Fibroblast of gingiva (primary cell): ENCODE data around the gene SP140L.
"Not testable (repeated sequence)": the region's sequence is repeated elsewhere in the genome, so short reads cannot be mapped to it uniquely, and the experiment has no call there.

Experiments used
- DNase-seq: peaks from one replicate; pipeline ENCODE4 v3.0.0-alpha.2; 2011; ENCODE audit warnings: low read depth

Gene SP140L

GRCh38 chr2:230362030-230362691 is 35.2 kb downstream of the SP140L start:
- no peak for DNase-seq

GRCh38 chr2:230382108-230382507 is 55.1 kb downstream of the SP140L start:
- no peak for DNase-seq

GRCh38 chr2:230383453-230383852 is 56.5 kb downstream of the SP140L start:
- DNase-seq = no peak

GRCh38 chr2:230384986-230385385 is 58.0 kb downstream of the SP140L start:
- no peak for DNase-seq

- no peak for DNase-seq
Observed at GRCh38 chr2:230394301-230394700, 67.3 kb downstream of the SP140L start.

DNA sequence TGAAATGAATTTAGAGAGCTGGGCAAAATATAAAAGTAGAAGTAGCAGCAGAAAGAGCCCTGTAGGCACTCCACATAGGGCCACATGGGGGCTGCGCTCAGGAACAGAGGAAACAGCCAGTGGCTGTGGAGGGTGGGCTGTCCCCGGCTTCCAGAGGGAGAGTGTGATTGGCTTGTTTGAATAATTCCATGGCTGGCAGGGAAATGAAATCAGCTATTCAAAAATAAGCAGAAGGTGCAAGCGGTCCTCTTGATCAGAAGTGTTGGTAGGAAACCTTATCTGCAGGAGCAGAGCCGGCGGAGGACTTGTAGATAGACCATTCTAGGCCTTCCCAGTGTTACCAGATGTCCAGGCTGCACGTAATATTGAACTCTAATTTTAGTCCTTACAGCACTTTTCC is 71.7 kb downstream of the SP140L start:
- not testable (repeated sequence) for DNase-seq

DNA sequence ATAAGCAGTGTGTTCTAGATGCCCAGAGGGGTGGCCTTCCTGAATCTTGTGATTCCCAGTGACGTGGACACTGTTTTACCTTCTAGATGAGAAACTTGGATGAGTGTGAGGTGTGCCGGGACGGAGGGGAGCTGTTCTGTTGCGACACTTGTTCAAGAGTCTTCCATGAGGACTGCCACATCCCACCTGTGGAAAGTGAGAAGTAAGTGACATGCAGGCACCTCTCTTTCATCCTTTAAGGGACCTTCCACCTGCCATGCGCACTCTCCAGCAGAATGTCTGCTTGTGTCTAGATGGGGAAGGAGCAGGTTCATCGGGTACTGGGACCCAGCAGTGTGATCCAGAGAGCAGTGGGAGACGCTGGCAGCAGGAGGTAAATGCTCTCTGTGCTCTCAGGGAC is 73.0 kb downstream of the SP140L start:
- DNase-seq = no peak

GRCh38 chr2:230400454-230400853 is 73.5 kb downstream of the SP140L start:
- DNase-seq = no peak

DNA sequence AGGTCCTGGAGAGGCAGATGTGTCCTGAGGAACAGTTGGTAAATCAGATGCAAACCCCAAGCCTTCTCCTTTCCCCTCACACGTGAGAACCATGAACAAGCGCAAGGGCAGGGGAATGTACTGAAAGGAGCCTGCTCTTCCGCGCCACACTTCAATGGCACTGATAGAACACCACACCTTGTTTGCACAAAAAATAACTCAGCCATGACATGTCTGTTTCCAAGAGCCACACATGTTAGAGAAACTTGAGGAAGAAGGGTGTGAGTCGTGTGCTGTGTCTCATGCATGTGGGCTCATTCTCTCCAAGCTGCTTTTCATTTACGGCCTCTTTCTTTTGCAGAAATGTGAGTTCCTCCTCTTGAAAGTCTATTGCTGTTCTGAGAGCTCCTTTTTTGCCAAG is 74.0 kb downstream of the SP140L start:
- not testable (repeated sequence) for DNase-seq

GRCh38 chr2:230403746-230404145 is 76.8 kb downstream of the SP140L start:
- no peak for DNase-seq

DNA sequence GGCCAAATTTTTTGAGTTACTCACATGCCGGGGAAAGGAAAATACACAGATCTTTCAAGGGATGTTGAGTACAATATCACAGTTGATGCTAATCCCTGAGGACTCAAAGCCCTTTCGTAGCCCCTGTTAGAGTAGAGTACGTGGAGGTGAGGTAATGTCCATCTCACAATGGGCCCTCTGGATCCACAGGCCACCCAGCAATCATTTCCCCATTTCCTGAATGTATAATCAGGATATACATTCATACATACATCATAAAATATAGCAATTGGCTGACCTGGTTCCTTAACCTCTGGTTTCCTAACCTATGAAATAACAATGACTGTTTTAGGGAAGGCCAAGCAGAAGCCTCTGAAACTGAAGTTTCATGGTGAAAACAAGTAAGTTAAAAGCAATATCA is 78.8 kb downstream of the SP140L start:
- DNase-seq = no peak

DNA sequence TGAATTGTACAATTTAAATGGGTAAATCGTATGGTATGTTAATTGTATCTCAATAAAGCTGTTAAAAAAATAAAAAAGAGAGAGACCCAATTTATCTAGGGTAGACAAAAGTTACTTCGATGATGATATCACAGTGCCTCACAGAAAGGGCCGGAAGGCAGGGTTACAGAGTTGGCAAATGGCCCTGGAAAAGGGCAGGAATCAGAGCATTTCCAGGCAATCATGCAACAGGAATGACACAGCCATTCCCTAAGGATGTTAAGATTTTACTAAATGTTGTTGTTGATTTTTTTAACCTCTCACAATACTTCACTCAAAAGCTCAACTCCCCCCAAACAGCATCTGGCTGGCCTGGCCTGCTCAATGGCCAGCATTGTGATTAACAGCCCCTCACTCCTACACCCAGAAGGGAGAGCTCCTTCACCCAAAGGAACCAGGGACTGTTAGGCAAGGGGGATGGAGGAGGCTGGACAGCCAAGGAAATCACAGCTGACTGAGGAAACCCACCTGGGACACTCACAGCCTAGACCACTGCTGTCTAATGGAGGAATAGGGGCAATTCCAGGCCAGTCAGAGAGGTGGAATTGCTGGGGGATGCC is 81.3 kb downstream of the SP140L start:
- peak; percentile 88 for DNase-seq

- not testable (repeated sequence) for DNase-seq
Observed at GRCh38 chr2:230409316-230409715, 82.3 kb downstream of the SP140L start.

DNA sequence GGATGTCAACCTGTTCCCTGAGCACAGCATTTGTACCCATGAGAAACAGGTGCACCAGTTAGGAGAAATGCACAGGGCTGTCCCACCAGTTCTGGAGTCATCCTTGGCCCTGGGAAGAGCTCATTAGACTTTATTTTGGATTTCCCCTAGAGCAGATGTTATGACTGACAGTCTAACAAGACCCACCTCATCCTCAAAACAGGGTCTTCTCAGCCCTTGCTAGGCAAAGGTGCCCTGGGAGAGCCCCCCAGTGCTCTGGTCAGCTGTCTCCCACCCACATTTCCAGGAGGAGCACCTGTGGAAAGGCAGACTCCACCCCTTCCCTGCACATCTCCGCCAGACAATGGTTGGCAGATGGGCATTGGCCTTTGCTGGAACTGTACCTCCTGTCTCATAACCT is 83.3 kb downstream of the SP140L start:
- DNase-seq = no peak

GRCh38 chr2:230410861-230411569 is 84.0 kb downstream of the SP140L start:
- no peak for DNase-seq

DNA sequence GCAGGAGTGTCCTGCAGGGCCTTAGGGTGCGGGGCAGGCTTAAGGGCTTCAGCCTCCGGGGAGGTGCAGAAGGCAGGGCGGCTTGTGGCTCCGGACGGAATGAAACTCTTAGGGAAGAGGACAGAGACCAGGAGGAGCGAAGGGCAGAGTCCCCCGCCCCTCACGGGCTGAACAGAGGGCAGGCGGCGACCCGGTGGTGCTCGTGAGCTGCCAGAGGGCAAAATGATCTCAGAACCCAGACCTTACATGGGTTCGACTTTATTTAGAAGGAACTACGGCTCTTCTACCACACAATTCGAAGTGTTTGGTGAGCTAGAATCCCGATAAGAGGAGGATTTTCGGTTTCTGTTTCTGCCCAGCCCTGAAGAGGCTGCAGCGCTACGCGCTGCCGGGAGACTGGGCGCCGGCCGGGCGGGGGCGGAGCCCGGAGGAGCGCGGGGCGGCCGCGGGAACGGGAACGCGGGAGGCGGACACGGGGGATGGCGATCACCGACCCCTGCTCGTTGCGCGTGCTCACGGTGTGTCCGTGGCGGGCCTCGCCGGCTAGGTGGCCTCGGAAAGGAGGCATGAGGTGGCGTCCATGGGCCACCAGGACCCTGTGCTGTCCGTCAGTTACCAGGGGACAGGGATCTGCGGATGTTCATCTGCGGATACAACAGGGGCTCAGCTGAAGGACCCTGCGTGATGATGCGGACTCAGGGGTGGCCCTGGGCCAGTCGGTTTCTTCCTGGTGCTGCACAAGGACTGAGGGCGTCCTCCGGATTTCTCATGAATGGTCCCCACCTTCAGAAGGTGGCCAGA is 84.8 kb downstream of the SP140L start:
- peak; percentile 62 for DNase-seq

DNA sequence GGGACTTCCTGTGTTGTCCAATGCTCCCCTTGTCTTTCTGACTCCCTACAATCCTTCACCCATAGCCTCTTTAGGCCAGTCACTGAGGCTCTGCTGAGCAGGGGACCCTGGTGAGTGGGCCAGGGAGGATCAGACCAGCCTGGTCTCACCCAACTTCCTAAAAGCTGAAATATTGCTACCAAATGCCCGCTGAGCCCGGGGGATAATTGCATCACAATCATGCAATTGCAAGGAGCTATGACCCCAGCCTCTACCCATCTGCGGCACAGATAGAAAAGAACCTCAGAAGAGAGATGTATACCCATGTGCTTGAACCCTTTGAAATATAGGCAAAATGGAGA is 85.3 kb downstream of the SP140L start:
- no peak for DNase-seq

GRCh38 chr2:230412846-230413245 is 85.9 kb downstream of the SP140L start:
- DNase-seq = no peak

GRCh38 chr2:230413479-230413878 is 86.5 kb downstream of the SP140L start:
- DNase-seq = no peak

- DNase-seq = no peak
Observed at GRCh38 chr2:230414302-230414701, 87.3 kb downstream of the SP140L start.

DNA sequence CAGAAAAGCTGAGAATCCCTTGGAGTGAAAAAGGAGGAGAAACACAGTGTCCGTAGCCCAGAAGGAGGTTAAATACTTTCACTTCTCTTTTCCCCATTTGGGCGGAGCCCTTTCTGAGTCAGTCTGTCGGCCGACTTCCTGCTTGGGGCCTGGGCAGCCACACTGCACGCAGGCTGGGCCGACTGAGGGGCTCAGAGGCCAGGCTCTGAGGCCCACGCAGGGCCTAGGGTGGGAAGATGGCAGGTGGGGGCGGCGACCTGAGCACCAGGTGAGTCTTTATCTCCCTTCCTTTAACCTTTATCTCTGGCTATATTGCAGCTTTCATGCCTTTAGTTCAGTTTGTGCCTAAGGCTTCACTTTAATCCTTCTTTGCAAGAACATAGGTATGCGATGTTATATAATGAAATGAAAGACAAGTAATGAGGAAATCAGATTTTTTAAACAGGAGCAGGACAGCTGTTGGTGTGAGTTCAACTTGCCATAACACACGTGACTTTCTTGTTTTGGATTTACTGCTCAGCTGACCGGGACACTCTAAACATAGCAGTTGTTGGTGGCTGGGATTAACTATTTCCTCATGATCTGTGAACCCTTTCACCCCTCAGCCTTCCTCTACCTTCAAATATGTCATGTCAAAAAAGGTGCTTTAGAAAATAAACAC is 89.2 kb downstream of the SP140L start, which contains the start of gene SP100:
TSS of gene SP100 (plus strand) at position 141 of the 661 bp plus-strand sequence. CDS start at position 237, 96 bp downstream.
- DNase-seq = peak; percentile 75

DNA sequence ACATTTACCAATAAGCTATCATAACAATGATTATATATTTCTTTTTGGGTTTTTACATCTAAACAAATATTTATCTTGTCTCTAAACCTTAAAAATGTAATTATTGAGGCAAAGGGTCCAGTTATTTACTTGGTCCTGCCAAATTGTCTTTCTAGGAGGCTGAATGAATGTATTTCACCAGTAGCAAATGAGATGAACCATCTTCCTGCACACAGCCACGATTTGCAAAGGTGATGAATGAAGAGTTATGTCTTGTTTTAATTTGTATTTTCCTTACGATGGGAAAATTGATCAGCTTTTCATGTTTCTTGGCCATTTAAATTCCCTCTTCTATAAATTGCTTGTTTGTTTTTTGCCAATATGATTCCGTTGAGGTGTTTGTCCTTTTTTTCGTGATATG is 90.4 kb downstream of the SP140L start:
- no peak for DNase-seq
